Thymus (tissue), 11 donors: Measurements from ENCODE around the gene SH3PXD2B. TPM values are rescaled to one million over a fixed set of nuclear protein-coding genes. Genes with fewer than 3 reads are reported as not detected.

Experiments used
- DNase-seq, 9 donors: peaks; one replicate each; pipeline ENCODE4 v3.0.0-alpha.2; 2013; ENCODE audit warnings: low spot score in 9 of 9, low read depth in 6 of 9, missing footprints in 1 of 9
- H3K27ac ChIP-seq, 2 donors: one replicate each; pipeline ENCODE4 v1.5.1; 2013; ENCODE audit warnings: control low read depth in 1 of 2, low read depth in 1 of 2, low read length in 1 of 2, mild to moderate bottlenecking in 1 of 2, moderate library complexity in 1 of 2
- H3K27me3 ChIP-seq, 2 donors: one replicate each; pipeline ENCODE4 v1.5.1; 2013; ENCODE audit warnings: low read length in 1 of 2; ENCODE audit not compliant: control insufficient read depth in 2 of 2, insufficient read depth in 1 of 2
- H3K36me3 ChIP-seq, 2 donors: one replicate each; pipeline ENCODE4 v1.5.1; 2013; ENCODE audit warnings: low read length in 1 of 2, mild to moderate bottlenecking in 1 of 2, moderate library complexity in 1 of 2; ENCODE audit not compliant: control insufficient read depth in 2 of 2, insufficient read depth in 2 of 2
- H3K4me1 ChIP-seq, 2 donors: one replicate each; pipeline ENCODE4 v1.5.1; 2013; ENCODE audit warnings: low read length in 2 of 2; ENCODE audit not compliant: control insufficient read depth in 2 of 2, insufficient read depth in 2 of 2
- H3K4me3 ChIP-seq, 2 donors: one replicate each; pipeline ENCODE4 v1.5.1; 2013; ENCODE audit warnings: low read length in 2 of 2, control low read depth in 1 of 2, mild to moderate bottlenecking in 1 of 2
- H3K9me3 ChIP-seq, 2 donors: one replicate each; pipeline ENCODE4 v1.5.1; 2013; ENCODE audit warnings: low read length in 1 of 2, mild to moderate bottlenecking in 1 of 2; ENCODE audit not compliant: control insufficient read depth in 2 of 2, insufficient read depth in 1 of 2
- WGBS: extraction: QIAGEN DNeasy Blood & Tissue Kit; methylation state at CpG from one replicate; pipeline ENCODE4 v1.1.7; 2013; 5-methylcytosine and 5-hydroxymethylcytosine counted together
- polyA plus RNA-seq: library from polyadenylated mRNA; stranded (reverse); fragments of 200-250 nt; gene quantifications from one replicate; pipeline ENCODE4 v1.2.3, GENCODE V29; 2013
- total RNA-seq: library from RNA; stranded (reverse); fragments of 120-200 nt; gene quantifications from one replicate; pipeline ENCODE4 v1.2.4, GENCODE V29; 2013
- donor health status: healthy.

The SH3PXD2B gene
- total and polyA plus RNA-seq, 2 donors = 3.2 to 7.3 TPM

- 86% methylated on average over 12 of the region's 12 CpGs for WGBS
- Histone ChIP-seq H3K27ac (no peak overlapping the region), H3K9me3 (no peaks in the 10 kb centered on the region), H3K36me3 (no peaks in the 10 kb centered on the region), H3K4me1 (no peaks in the 10 kb centered on the region), H3K27me3 (no peaks in the 10 kb centered on the region), H3K4me3 (no peak overlapping the region)
- DNase-seq = no peak
These were observed 42.5 kb upstream of the SH3PXD2B start for GRCh38 chr5:172496671-172497371.

DNA sequence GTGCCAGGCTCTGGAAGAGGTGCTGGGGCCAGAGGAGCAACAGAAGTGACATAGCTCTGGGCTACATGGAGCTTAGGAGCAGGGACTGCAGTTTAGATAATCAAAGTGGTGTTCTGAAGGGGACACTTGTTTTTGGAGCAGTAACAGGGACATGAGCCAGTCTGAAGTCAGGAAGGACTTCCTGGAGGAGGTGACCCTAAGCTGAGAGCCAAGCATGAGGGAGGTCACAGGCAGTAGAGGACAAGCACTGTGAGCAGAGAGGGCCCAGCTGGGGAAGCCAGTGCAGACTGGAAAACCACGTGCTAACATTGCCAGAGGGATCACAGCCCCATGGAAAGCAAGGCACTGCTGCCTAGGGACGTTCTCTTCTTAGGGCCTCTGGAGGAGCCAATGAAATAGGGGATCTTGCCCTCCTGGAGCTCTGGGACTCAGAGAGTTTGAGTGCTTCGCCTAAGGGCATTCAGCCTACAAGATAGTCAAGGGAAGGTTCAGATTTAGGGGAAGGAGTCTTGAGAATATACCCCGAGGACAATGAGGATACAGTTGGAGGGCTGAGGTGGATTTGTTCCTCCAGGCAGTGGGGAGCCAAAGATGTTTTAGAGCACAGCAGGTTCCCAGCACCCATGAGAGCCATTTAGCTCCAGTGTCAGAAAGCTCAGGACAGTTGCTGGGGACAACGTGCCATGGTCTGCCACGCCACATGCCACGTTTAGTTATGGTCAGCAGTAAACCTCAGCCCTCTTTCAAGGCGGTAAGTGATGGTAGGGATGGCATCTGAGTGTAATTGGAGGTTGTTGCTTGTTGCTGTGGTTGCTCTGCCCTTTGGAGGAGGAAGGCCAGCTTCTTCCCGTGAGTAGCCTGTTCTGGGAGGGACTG is 40.5 kb upstream of the SH3PXD2B start:
- no peaks in the 10 kb centered on the region for H3K36me3 ChIP-seq
- 93% methylated on average over 9 of the region's 9 CpGs for WGBS
- no peaks in the 10 kb centered on the region for H3K9me3 ChIP-seq
- no peak overlapping the region for H3K27ac ChIP-seq
- H3K4me1 ChIP-seq = no peaks in the 10 kb centered on the region
- H3K27me3 ChIP-seq = no peaks in the 10 kb centered on the region
- no peak for DNase-seq
- no peak overlapping the region for H3K4me3 ChIP-seq

DNA sequence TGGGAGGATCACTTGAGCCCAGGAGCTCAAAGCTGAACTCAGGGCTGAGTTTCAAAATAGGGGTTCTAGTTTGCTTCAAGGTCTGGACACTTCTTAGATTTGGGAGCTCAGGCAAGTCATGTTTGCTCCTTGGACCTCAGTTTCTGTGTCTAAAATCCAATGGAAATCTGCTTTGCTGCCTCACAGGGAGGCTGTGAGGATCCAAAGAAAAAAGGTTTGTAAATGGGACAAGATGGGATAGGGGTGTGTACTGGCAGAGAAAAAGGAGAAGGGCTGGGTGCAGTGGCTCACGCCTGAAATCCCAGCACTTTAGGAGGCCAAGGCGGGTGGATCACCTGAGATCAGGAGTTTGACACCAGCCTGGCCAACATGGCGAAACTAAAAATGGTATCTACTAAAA is 39.6 kb upstream of the SH3PXD2B start:
- H3K36me3 ChIP-seq = no peaks in the 10 kb centered on the region
- H3K4me1 ChIP-seq = no peaks in the 10 kb centered on the region
- H3K4me3 ChIP-seq = no peak overlapping the region
- no peak overlapping the region for H3K27ac ChIP-seq
- DNase-seq = no peak
- H3K27me3 ChIP-seq = no peaks in the 10 kb centered on the region
- H3K9me3 ChIP-seq = no peaks in the 10 kb centered on the region
- 95% methylated on average over 3 of the region's 3 CpGs for WGBS

DNA sequence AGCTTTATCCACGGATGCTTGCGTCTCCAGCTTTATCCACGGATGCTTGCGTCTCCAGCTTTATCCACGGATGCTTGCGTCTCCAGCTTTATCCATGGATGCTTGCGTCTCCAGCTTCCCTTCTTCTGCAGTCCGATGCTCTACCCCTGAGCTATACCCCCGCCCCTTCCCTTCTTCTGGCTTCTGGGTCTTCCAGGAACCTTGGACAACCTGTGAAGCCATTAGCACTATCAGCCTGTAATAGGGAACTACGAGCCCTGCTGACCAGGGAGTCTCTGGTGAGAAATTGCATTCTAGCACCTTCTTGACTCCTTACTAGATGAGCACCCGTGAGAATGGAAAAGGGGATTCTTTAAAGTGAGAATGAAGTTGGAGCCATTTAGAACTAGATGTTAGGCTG is 39.1 kb upstream of the SH3PXD2B start:
- no peaks in the 10 kb centered on the region for H3K4me1 ChIP-seq
- no peaks in the 10 kb centered on the region for H3K36me3 ChIP-seq
- H3K27ac ChIP-seq = no peak overlapping the region
- DNase-seq = no peak
- H3K9me3 ChIP-seq = no peaks in the 10 kb centered on the region
- WGBS = 92% methylated on average over 11 of the region's 11 CpGs
- no peak overlapping the region for H3K4me3 ChIP-seq
- no peaks in the 10 kb centered on the region for H3K27me3 ChIP-seq

- no peak for DNase-seq
- no peaks in the 10 kb centered on the region for H3K27me3 ChIP-seq
- H3K4me1 ChIP-seq = no peaks in the 10 kb centered on the region
- no peak overlapping the region for H3K27ac ChIP-seq
- H3K36me3 ChIP-seq = no peaks in the 10 kb centered on the region
- WGBS = 94% methylated on average over 7 of the region's 7 CpGs
- H3K4me3 ChIP-seq = no peak overlapping the region
- no peaks in the 10 kb centered on the region for H3K9me3 ChIP-seq
These were observed 38.7 kb upstream of the SH3PXD2B start for GRCh38 chr5:172493002-172493401.

- H3K4me1 ChIP-seq = no peaks in the 10 kb centered on the region
- 96% methylated on average over 14 of the region's 14 CpGs for WGBS
- DNase-seq = no peak
- no peak overlapping the region for H3K27ac ChIP-seq
- no peaks in the 10 kb centered on the region for H3K36me3 ChIP-seq
- no peaks in the 10 kb centered on the region for H3K27me3 ChIP-seq
- H3K9me3 ChIP-seq = no peaks in the 10 kb centered on the region
- no peak overlapping the region for H3K4me3 ChIP-seq
These were observed 37.9 kb upstream of the SH3PXD2B start for GRCh38 chr5:172492097-172492840.

- no peak for DNase-seq
- no peaks in the 10 kb centered on the region for H3K4me1 ChIP-seq
- no peaks in the 10 kb centered on the region for H3K36me3 ChIP-seq
- 88% methylated on average over 8 of the region's 8 CpGs for WGBS
- H3K4me3 ChIP-seq = no peak overlapping the region
- no peaks in the 10 kb centered on the region for H3K27me3 ChIP-seq
- no peak overlapping the region for H3K27ac ChIP-seq
- H3K9me3 ChIP-seq = no peaks in the 10 kb centered on the region
These were observed 37.2 kb upstream of the SH3PXD2B start for GRCh38 chr5:172491481-172491880.

DNA sequence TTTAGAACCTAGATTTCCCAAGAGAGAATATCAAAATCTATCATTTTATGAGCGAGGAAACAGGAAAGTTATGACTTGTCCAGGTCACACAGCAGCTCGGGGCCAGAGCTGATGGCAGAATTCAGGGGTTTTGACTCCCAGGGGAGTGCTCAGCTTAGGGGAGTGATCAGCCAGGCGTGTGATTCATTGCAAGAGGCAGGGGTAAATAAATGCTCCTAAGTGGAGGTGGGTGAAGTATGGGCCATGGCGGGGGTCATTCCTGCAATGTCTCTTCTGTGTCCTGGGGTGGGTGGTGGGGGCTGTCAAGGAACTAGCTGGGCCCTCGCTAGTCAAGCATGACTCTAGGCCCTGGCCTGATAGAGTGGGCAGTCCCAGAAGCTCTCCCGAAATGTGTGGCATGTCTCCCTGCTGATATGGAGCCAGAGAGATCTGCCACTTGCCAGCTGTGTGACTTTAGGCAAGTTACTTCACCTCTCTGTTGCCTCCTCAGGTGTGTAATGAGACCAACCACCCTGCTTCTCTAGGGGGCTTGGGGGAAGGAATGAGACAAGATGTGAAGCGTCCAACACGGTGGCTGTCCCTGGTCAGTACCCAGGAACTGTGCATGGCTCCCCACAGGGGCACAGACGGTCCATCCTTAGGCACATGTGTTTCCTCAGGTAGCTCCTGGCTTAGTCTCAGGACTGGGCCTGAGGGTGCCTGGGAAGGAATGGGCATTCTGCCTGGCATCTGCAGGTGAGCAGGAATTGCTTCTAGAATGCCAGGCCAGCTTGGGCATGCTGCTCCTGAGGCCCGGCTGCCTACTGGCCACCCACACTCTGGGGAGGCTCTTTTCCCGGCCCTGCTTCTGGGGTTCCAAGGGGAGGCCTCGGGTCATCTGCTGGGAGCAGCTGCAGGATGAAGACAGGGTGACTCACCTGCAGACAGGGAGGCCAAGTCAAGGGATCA is 36.5 kb upstream of the SH3PXD2B start:
- H3K27me3 ChIP-seq = no peaks in the 10 kb centered on the region
- no peak overlapping the region for H3K4me3 ChIP-seq
- DNase-seq = no peak
- WGBS = 94% methylated on average over 12 of the region's 12 CpGs
- H3K4me1 ChIP-seq = no peaks in the 10 kb centered on the region
- no peaks in the 10 kb centered on the region for H3K36me3 ChIP-seq
- H3K9me3 ChIP-seq = no peaks in the 10 kb centered on the region
- no peak overlapping the region for H3K27ac ChIP-seq
